Tibial nerve (tissue), 4 donors: ENCODE data around the gene BNC2. TPM values are rescaled to one million over a fixed set of nuclear protein-coding genes. Genes with fewer than 3 reads are reported as not detected.

ENCODE experiments used
- DNase-seq, 2 donors: peaks; one replicate each; pipeline ENCODE4 v3.0.0-alpha.2; 2019; ENCODE audit warnings: low spot score in 2 of 2
- H3K27ac ChIP-seq, 4 donors: fragments of 200-600 bp; sonication (generic) in 3 of 4; one replicate each; pipeline ENCODE4 v1.5.1; 2017 to 2019; ENCODE audit warnings: mild to moderate bottlenecking in 1 of 4
- H3K27me3 ChIP-seq, 2 donors: fragments of 200-600 bp; sonication (generic) in 1 of 2; one replicate each; pipeline versions ENCODE4 v1.5.1 to v1.6.0; 2017 to 2019
- H3K36me3 ChIP-seq, 3 donors: fragments of 200-600 bp; sonication (generic); one replicate each; pipeline ENCODE4 v1.5.1; 2018 to 2019
- H3K4me1 ChIP-seq, 4 donors: fragments of 200-600 bp; sonication (generic) in 3 of 4; one replicate each; pipeline ENCODE4 v1.5.1; 2017 to 2019
- H3K4me3 ChIP-seq, 4 donors: fragments of 200-600 bp; sonication (generic) in 3 of 4; one replicate each; pipeline ENCODE4 v1.5.1; 2017 to 2019; ENCODE audit warnings: mild to moderate bottlenecking in 1 of 4, moderate library complexity in 1 of 4
- H3K9me3 ChIP-seq, 4 donors: fragments of 200-600 bp; sonication (generic) in 3 of 4; one replicate each; pipeline ENCODE4 v1.5.1; 2017 to 2019
- CTCF ChIP-seq, 5 experiments: fragments of 200-600 bp in 3 of 5; fragments of 450-650 bp in 2 of 5; sonication (generic) in 3 of 5; IDR thresholded peaks; one replicate each; pipeline ENCODE4 v1.5.1; 2016 to 2019; ENCODE audit warnings: antibody characterized with exemption in 5 of 5, mild to moderate bottlenecking in 3 of 5, moderate library complexity in 2 of 5
- EP300 ChIP-seq, 2 donors: sonication (generic); formaldehyde crosslinking; IDR thresholded peaks; one replicate each; pipeline ENCODE4 v1.6.1; 2017; ENCODE audit warnings: antibody characterized with exemption in 2 of 2, mild to moderate bottlenecking in 1 of 2
- POLR2A ChIP-seq, 2 donors: fragments of 450-650 bp; IDR thresholded peaks; one replicate each; pipeline ENCODE4 v1.6.1; 2017; ENCODE audit warnings: antibody characterized with exemption in 2 of 2, mild to moderate bottlenecking in 2 of 2, moderate library complexity in 2 of 2
- WGBS, 2 donors: methylation state at CpG; one replicate each; pipeline ENCODE4 v1.1.5; 2018; 5-methylcytosine and 5-hydroxymethylcytosine counted together
- total RNA-seq, 4 donors: library from RNA; depleted of rRNA; stranded (reverse); fragments of >200 nt; gene quantifications; one replicate each; pipeline ENCODE4 v1.1.0, GENCODE V29; 2016

The BNC2 gene
- total RNA-seq, 4 donors from 2014 or later, result 69.9 to 89.6 (median 88.4) TPM

GRCh38 chr9:16869882-16870595, 431 bp downstream of the BNC2 start:
- no peak for DNase-seq
- TF ChIP-seq CTCF (IDR thresholded peaks at IDR 0.05), result no peak
- no peak for TF ChIP-seq POLR2A (IDR thresholded peaks at IDR 0.05)
- no peak for TF ChIP-seq EP300 (IDR thresholded peaks at IDR 0.05)
- Histone ChIP-seq H3K9me3 (no peaks in the 10 kb centered on the region), H3K27me3 (no peaks in the 10 kb centered on the region), H3K4me1 (peaks cover 0 to 14% (median 0%) of the 10 kb centered on the region in 4 donors), H3K36me3 (no peaks in the 10 kb centered on the region), H3K4me3 (peak overlapping the region; percentile 42 to 83 (median 60)), H3K27ac (peak overlapping the region; percentile 9 to 92 (median 84))
- 0 to 1% methylated on average over 43 to 51 of the region's 58 CpGs for WGBS, 2 donors

DNA sequence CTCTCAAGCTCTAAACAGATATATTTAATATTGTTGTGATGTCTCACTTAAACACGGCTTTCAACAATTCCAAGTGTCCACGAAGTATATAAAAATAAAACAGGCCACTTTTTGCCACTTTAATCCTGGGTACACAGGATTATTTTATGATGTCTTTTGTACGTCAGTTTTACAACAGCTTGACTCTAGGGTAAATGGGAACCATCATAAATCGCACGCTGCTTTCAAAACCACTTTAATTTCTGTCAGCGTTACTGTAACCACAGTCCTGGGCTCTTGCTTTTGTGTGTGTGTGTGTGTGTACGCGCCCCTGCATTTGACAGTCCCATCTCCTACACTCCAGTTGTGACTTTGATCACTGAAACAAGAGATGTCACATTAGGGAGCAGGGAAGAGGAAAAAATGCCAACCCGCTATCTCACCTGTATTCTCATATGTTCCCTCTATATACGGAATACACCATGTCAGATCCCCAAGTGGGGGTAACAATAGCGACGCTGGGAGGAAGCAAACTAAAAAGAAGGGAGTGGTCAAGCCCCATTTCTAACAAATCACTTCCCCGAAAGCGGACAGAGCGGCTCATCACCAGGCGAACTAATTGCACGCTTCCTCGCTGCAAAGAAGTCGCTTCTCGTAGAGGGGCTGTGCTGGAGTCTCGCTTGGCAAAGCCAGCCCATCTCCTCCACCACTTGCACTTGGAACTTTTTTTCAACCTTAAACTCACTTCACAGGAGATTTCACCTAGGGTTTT, 1.2 kb downstream of the BNC2 start:
- peak in 1 of 2 donors; percentile 34 for DNase-seq
- Histone ChIP-seq H3K27ac (peak overlapping the region; percentile 9 to 92 (median 84)), H3K36me3 (no peaks in the 10 kb centered on the region), H3K27me3 (no peaks in the 10 kb centered on the region), H3K4me1 (peaks cover 0 to 20% (median 0%) of the 10 kb centered on the region in 4 donors), H3K4me3 (peak overlapping the region; percentile 42 to 83 (median 60)), H3K9me3 (no peaks in the 10 kb centered on the region)
- TF ChIP-seq POLR2A (IDR thresholded peaks at IDR 0.05), result no peak
- TF ChIP-seq CTCF (IDR thresholded peaks at IDR 0.05), result no peak
- TF ChIP-seq EP300 (IDR thresholded peaks at IDR 0.05), result peak in 1 of 2 donors; percentile 49
- WGBS, 2 donors, result 26 to 34% methylated on average over 21 of the region's 21 CpGs

DNA sequence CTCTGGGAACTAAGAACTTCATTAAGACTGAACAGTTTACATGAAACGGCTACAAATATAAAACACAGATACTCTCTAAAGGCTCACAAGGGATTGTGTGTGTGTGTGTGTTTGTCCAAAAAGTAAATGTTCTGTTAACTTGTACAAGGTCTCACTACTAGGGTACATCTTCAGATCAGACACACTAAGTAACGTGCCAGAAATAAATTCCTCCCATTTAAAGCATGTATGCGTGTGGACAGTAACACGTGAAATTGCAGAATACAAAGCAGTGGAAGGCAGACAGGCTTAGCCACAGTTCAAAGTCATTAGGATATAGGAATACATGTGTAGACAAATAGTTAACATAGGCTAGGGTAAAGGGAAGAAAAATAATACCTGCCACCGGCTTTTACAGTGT, 1.8 kb downstream of the BNC2 start:
- TF ChIP-seq CTCF (IDR thresholded peaks at IDR 0.05) (no peak), EP300 (IDR thresholded peaks at IDR 0.05) (no peak), POLR2A (IDR thresholded peaks at IDR 0.05) (no peak)
- WGBS, 2 donors, result 60 to 76% methylated on average over 5 of the region's 5 CpGs
- peak overlapping the region in 2 of 4 donors; percentile 90 to 92 for H3K27ac ChIP-seq
- H3K27me3 ChIP-seq, result no peaks in the 10 kb centered on the region
- H3K4me3 ChIP-seq, result peak overlapping the region; percentile 42 to 83 (median 60)
- no peak for DNase-seq
- no peaks in the 10 kb centered on the region for H3K9me3 ChIP-seq
- no peaks in the 10 kb centered on the region for H3K36me3 ChIP-seq
- peaks cover 0 to 25% (median 0%) of the 10 kb centered on the region in 4 donors for H3K4me1 ChIP-seq

DNA sequence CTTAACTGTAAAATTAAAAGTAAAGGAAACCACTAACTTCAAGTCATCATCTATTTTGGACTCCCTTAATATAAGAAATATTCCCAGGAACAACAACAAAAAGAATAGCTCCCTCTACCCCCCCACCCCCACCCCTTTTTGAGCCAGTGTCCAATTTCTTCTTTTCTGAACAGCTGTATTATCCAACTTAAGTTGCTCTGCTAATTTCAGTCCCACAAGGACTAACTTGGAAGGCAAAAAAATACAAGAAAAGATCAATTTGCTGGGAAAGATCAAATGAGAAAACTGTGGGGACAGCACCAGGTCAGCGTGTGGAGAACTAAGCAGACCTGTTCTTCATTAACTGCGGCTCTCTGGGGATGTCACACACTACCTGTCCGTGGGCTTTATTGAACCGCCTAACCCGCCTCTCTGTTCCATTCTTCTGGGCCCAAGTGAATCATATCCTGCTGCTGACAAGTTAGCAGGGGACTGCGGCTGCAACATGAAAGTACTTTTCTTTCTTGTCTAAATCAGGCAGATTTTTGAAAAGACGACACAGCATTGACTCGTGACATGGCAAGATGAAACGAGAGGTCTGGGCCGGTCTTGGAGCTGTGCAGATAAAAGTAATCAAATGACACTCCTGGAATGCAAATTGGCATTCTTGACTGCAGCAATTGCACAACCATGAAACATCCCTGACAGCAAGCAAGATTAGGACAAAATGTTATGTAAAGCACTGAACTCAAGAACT, 2.7 kb downstream of the BNC2 start:
- TF ChIP-seq POLR2A (IDR thresholded peaks at IDR 0.05) (no peak), CTCF (IDR thresholded peaks at IDR 0.05) (no peak), EP300 (IDR thresholded peaks at IDR 0.05) (peak in 1 of 2 donors; percentile 86)
- no peaks in the 10 kb centered on the region for H3K36me3 ChIP-seq
- H3K9me3 ChIP-seq, result no peaks in the 10 kb centered on the region
- no peaks in the 10 kb centered on the region for H3K27me3 ChIP-seq
- peak in 1 of 2 donors; percentile 38 for DNase-seq
- H3K4me1 ChIP-seq, result peaks cover 0 to 32% (median 0%) of the 10 kb centered on the region in 4 donors
- WGBS, 2 donors, result 59 to 62% methylated on average over 10 of the region's 10 CpGs
- H3K4me3 ChIP-seq, result peak overlapping the region in 1 of 4 donors; percentile 83
- H3K27ac ChIP-seq, result peak overlapping the region in 3 of 4 donors; percentile 0 to 92 (median 67)
